Middle frontal gyrus (tissue), 1 donor: ENCODE data around the gene SHLD1.

Experiments
- DNase-seq: peaks from one replicate; pipeline ENCODE4 v3.0.0-alpha.2; 2015; ENCODE audit warnings: low spot score; ENCODE audit errors: extremely low spot score

The SHLD1 gene

GRCh38 chr20:5888041-5888440, 137.8 kb downstream of the SHLD1 start:
- DNase-seq: no peak

GRCh38 chr20:5890773-5891441, 140.7 kb downstream of the SHLD1 start:
- no peak for DNase-seq

- DNase-seq: no peak
These were observed 142.9 kb downstream of the SHLD1 start for GRCh38 chr20:5893052-5893451.

GRCh38 chr20:5893621-5894020, 143.4 kb downstream of the SHLD1 start:
- no peak for DNase-seq

GRCh38 chr20:5895626-5896025, 145.4 kb downstream of the SHLD1 start:
- DNase-seq: no peak

GRCh38 chr20:5899444-5899843, 149.2 kb downstream of the SHLD1 start:
- DNase-seq: no peak

GRCh38 chr20:5900908-5901307, 150.7 kb downstream of the SHLD1 start:
- no peak for DNase-seq

- DNase-seq: no peak
These were observed 158.8 kb downstream of the SHLD1 start for GRCh38 chr20:5908981-5909380.

GRCh38 chr20:5910186-5910585, 160.0 kb downstream of the SHLD1 start:
- DNase-seq: no peak

- no peak for DNase-seq
These were observed 163.0 kb downstream of the SHLD1 start for GRCh38 chr20:5913166-5913565.
